ENCODE measurements around the gene RECQL5. TPM values are rescaled to one million over a fixed set of nuclear protein-coding genes. Genes with fewer than 3 reads are reported as not detected.

The RECQL5 gene
- total RNA-seq, 2 donors from 2014 or later: 54.3 TPM

GRCh38 chr17:75670868-75671267 lies 3.9 kb upstream of the RECQL5 start:
- Mint-ChIP-seq H3K27me3 (ENCODE audit: insufficient read depth) (no peaks in the 10 kb centered on the region), H3K4me1 (peaks cover 7% of the 10 kb centered on the region), H3K36me3 (ENCODE audit: low read depth) (peaks cover 44% of the 10 kb centered on the region), H3K4me3 (no peak overlapping the region), H3K27ac (peak overlapping the region; percentile 45), H3K9me3 (no peaks in the 10 kb centered on the region)
- Histone ChIP-seq H3K27ac (ENCODE audit: low read depth, low read length) (no peak overlapping the region), H3K4me3 (ENCODE audit: low read length) (no peak overlapping the region), H3K9ac (ENCODE audit: extremely low read depth, low read length, poor library complexity, severe bottlenecking) (no peak overlapping the region), H3K9me3 (ENCODE audit: control insufficient read depth, low read length) (no peaks in the 10 kb centered on the region), H3K4me1 (ENCODE audit: control insufficient read depth, insufficient read depth, low read length) (no peaks in the 10 kb centered on the region), H3K27me3 (ENCODE audit: control insufficient read depth, insufficient read depth, low read length, poor library complexity, severe bottlenecking) (no peaks in the 10 kb centered on the region), H3K36me3 (ENCODE audit: control insufficient read depth, insufficient read depth, low read length) (peaks cover 61% of the 10 kb centered on the region)
- DNase-seq: no peak
- WGBS, 2 experiments (ENCODE audit: insufficient coverage in 1 of 2, insufficient read length in 1 of 2): 94 to 98% methylated on average over 5 of the region's 5 CpGs
- TF ChIP-seq, protein P1, sequence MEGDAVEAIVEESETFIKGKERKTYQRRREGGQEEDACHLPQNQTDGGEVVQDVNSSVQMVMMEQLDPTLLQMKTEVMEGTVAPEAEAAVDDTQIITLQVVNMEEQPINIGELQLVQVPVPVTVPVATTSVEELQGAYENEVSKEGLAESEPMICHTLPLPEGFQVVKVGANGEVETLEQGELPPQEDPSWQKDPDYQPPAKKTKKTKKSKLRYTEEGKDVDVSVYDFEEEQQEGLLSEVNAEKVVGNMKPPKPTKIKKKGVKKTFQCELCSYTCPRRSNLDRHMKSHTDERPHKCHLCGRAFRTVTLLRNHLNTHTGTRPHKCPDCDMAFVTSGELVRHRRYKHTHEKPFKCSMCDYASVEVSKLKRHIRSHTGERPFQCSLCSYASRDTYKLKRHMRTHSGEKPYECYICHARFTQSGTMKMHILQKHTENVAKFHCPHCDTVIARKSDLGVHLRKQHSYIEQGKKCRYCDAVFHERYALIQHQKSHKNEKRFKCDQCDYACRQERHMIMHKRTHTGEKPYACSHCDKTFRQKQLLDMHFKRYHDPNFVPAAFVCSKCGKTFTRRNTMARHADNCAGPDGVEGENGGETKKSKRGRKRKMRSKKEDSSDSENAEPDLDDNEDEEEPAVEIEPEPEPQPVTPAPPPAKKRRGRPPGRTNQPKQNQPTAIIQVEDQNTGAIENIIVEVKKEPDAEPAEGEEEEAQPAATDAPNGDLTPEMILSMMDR (conservative IDR thresholded peaks at IDR 0.05): no peak

DNA sequence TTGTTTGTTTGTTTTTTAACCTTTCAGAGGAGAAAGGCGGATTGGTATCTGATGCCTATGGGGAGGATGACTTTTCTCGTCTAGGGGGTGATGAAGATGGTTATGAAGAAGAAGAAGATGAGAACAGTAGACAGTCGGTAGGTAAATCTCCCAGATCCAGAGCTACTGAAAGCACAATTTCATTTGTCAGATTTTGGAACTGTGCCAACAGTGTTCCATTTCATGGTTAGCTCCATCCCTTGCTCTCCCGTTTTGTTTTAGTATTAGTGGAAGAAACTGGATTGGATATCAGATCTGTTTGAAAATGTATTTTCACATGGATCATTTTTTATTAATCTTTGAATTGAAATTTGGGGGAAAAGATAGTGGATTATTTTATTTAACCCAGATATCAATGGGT lies 1.5 kb upstream of the RECQL5 start:
- peak overlapping the region; percentile 96 for H3K9ac ChIP-seq (ENCODE audit: extremely low read depth, low read length, poor library complexity, severe bottlenecking)
- H3K27ac Mint-ChIP-seq: no peak overlapping the region

DNA sequence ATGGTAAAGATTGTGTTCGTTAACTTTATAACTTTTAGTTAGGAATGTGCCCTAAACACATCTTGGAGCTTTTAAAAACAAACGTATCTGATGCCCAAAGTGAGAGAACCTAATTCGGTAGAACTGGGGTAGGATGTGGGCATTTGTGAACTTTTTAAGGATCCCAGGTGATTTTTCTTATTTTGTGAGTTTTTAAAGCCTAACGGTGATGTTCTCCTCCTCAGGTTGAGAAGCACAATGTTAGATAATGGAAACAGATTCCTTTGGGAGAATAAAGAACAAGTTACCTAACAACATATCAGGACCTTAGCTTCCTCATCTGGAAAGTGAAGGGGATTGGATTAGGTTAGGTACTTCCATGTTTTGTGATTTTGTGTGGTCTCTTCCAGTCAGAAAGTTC lies 871 bp upstream of the RECQL5 start:
- Mint-ChIP-seq H3K36me3 (ENCODE audit: low read depth) (peaks cover 47% of the 10 kb centered on the region), H3K27me3 (ENCODE audit: insufficient read depth) (no peaks in the 10 kb centered on the region), H3K9me3 (no peaks in the 10 kb centered on the region), H3K27ac (no peak overlapping the region), H3K4me1 (peaks cover 7% of the 10 kb centered on the region), H3K4me3 (no peak overlapping the region)
- no peaks in the 10 kb centered on the region for H3K9me3 ChIP-seq (ENCODE audit: control insufficient read depth, low read length)
- WGBS, 2 experiments (ENCODE audit: insufficient coverage in 1 of 2, insufficient read length in 1 of 2): 9 to 11% methylated on average over 4 of the region's 4 CpGs
- DNase-seq: no peak
- H3K4me3 ChIP-seq (ENCODE audit: low read length): peak overlapping the region; percentile 99
- H3K9ac ChIP-seq (ENCODE audit: extremely low read depth, low read length, poor library complexity, severe bottlenecking): peak overlapping the region; percentile 96
- TF ChIP-seq, protein P1 (conservative IDR thresholded peaks at IDR 0.05): no peak
- H3K27ac ChIP-seq (ENCODE audit: low read depth, low read length): no peak overlapping the region
- no peaks in the 10 kb centered on the region for H3K4me1 ChIP-seq (ENCODE audit: control insufficient read depth, insufficient read depth, low read length)
- H3K27me3 ChIP-seq (ENCODE audit: control insufficient read depth, insufficient read depth, low read length, poor library complexity, severe bottlenecking): no peaks in the 10 kb centered on the region
- peaks cover 61% of the 10 kb centered on the region for H3K36me3 ChIP-seq (ENCODE audit: control insufficient read depth, insufficient read depth, low read length)

More for the DNA sequence above, 1.5 kb upstream of the RECQL5 start:
- no peak for DNase-seq
- Histone ChIP-seq H3K9me3 (ENCODE audit: control insufficient read depth, low read length) (no peaks in the 10 kb centered on the region), H3K27me3 (ENCODE audit: control insufficient read depth, insufficient read depth, low read length, poor library complexity, severe bottlenecking) (no peaks in the 10 kb centered on the region), H3K27ac (ENCODE audit: low read depth, low read length) (no peak overlapping the region), H3K4me1 (ENCODE audit: control insufficient read depth, insufficient read depth, low read length) (no peaks in the 10 kb centered on the region), H3K36me3 (ENCODE audit: control insufficient read depth, insufficient read depth, low read length) (peaks cover 64% of the 10 kb centered on the region), H3K4me3 (ENCODE audit: low read length) (peak overlapping the region; percentile 99)
- Mint-ChIP-seq H3K36me3 (ENCODE audit: low read depth) (peaks cover 51% of the 10 kb centered on the region), H3K27me3 (ENCODE audit: insufficient read depth) (no peaks in the 10 kb centered on the region), H3K4me1 (peaks cover 7% of the 10 kb centered on the region), H3K9me3 (no peaks in the 10 kb centered on the region), H3K4me3 (no peak overlapping the region)
- 88 to 94% methylated on average over 4 of the region's 4 CpGs for WGBS, 2 experiments (ENCODE audit: insufficient coverage in 1 of 2, insufficient read length in 1 of 2)
- TF ChIP-seq, protein P1 (conservative IDR thresholded peaks at IDR 0.05): no peak
